WTC11 (cell line): Measurements from ENCODE around the gene PLD2.

Source experiments
- ATF1 ChIP-seq: sonication (generic); formaldehyde crosslinking; IDR thresholded peaks from 2 replicates; pipeline ENCODE4 v1.8.1; 2023; ENCODE audit warnings: mild to moderate bottlenecking, moderate library complexity, missing genetic modification reagents
- CDX4 ChIP-seq: fragments of 250-450 bp; sonication (Bioruptor Pico); IDR thresholded peaks from 2 replicates; pipeline ENCODE4 v1.9.0; 2021; ENCODE audit warnings: moderate library complexity, mild to moderate bottlenecking, inconsistent platforms, borderline replicate concordance
- CTCF ChIP-seq: fragments of 200-600 bp; IDR thresholded peaks from 2 replicates; pipeline ENCODE4 v1.8.0; 2022; ENCODE audit warnings: antibody characterized with exemption
- ETV6 ChIP-seq: sonication (generic); formaldehyde crosslinking; IDR thresholded peaks from 2 replicates; pipeline ENCODE4 v1.8.1; 2022; ENCODE audit warnings: mild to moderate bottlenecking, missing genetic modification reagents
- HMGXB4 ChIP-seq: sonication (generic); formaldehyde crosslinking; IDR thresholded peaks from 2 replicates; pipeline ENCODE4 v1.8.1; 2023; ENCODE audit warnings: mild to moderate bottlenecking, moderate library complexity, missing genetic modification reagents
- JUN ChIP-seq: sonication (generic); formaldehyde crosslinking; IDR thresholded peaks from 2 replicates; pipeline ENCODE4 v1.8.0; 2023; ENCODE audit warnings: mild to moderate bottlenecking, missing genetic modification reagents
- MAX ChIP-seq: sonication (generic); formaldehyde crosslinking; IDR thresholded peaks from 2 replicates; pipeline ENCODE4 v1.8.0; 2022; ENCODE audit warnings: mild to moderate bottlenecking, missing genetic modification reagents
- MLX ChIP-seq: sonication (generic); formaldehyde crosslinking; IDR thresholded peaks from 2 replicates; pipeline ENCODE4 v1.8.1; 2023; ENCODE audit warnings: mild to moderate bottlenecking, missing genetic modification reagents, moderate library complexity
- RELA ChIP-seq: sonication (generic); formaldehyde crosslinking; IDR thresholded peaks from 2 replicates; pipeline ENCODE4 v1.8.1; 2022; ENCODE audit warnings: missing genetic modification reagents, mild to moderate bottlenecking, borderline replicate concordance
- USF1 ChIP-seq: sonication (generic); formaldehyde crosslinking; IDR thresholded peaks from 2 replicates; pipeline ENCODE4 v1.8.0; 2022; ENCODE audit warnings: mild to moderate bottlenecking, missing genetic modification reagents
- USF2 ChIP-seq: sonication (generic); formaldehyde crosslinking; IDR thresholded peaks from 2 replicates; pipeline ENCODE4 v1.8.1; 2023; ENCODE audit warnings: mild to moderate bottlenecking, missing genetic modification reagents, moderate library complexity

GRCh38 chr17:4852567-4853207 lies 45.7 kb downstream of the PLD2 start:
- TF ChIP-seq ATF1 (CRISPR knock-in tag): no peak
- TF ChIP-seq CTCF: no peak
- no peak for TF ChIP-seq JUN
- TF ChIP-seq HMGXB4 (CRISPR knock-in tag): no peak
- TF ChIP-seq ETV6: no peak
- no peak for TF ChIP-seq RELA
- no peak for TF ChIP-seq MLX (CRISPR knock-in tag)
- no peak for TF ChIP-seq USF2
- TF ChIP-seq USF1 (CRISPR knock-in tag): no peak
- TF ChIP-seq CDX4: no peak
- no peak for TF ChIP-seq MAX (CRISPR knock-in tag)
